OCI-LY3 (cell line): ENCODE data around the gene ATP2A1.

ENCODE experiments used
- EZH2phosphoT487 ChIP-seq: fragments of 200-600 bp; shearing (Covaris generic); IDR thresholded peaks from 2 replicates; pipeline ENCODE4 v1.6.1; 2018; ENCODE audit warnings: antibody characterized with exemption, mixed run types, low read depth
- TF ChIP-seq, protein P1 (sequence below): fragments of 200-600, 300-600 bp; sonication (generic); IDR thresholded peaks from 2 replicates; pipeline ENCODE4 v1.5.1; 2014; ENCODE audit warnings: antibody characterized with exemption, low read length, low read depth

DNA sequence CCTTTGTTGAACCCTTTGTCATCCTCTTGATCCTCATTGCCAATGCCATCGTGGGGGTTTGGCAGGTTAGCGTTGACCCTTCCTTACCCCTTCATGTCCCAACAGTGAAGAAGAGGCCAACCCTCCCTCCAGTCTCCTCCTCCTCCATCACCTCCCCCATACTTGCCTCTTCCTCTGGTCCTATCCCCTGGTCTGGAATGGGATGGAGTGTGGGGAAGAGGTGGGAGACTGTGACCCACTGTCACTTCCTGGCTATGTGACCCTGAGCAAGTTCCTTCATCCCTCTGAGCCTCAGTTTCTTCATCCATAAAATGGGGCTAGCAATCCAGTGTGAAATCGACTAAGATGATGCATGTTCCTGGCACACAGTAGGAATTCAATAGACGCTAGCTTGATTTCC is 2.7 kb downstream of the ATP2A1 start:
- TF ChIP-seq, protein P1, sequence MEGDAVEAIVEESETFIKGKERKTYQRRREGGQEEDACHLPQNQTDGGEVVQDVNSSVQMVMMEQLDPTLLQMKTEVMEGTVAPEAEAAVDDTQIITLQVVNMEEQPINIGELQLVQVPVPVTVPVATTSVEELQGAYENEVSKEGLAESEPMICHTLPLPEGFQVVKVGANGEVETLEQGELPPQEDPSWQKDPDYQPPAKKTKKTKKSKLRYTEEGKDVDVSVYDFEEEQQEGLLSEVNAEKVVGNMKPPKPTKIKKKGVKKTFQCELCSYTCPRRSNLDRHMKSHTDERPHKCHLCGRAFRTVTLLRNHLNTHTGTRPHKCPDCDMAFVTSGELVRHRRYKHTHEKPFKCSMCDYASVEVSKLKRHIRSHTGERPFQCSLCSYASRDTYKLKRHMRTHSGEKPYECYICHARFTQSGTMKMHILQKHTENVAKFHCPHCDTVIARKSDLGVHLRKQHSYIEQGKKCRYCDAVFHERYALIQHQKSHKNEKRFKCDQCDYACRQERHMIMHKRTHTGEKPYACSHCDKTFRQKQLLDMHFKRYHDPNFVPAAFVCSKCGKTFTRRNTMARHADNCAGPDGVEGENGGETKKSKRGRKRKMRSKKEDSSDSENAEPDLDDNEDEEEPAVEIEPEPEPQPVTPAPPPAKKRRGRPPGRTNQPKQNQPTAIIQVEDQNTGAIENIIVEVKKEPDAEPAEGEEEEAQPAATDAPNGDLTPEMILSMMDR: no peak
- no peak for TF ChIP-seq EZH2phosphoT487
